Prostate gland (tissue), 2 donors: Measurements from ENCODE around the gene ARHGEF17. TPM values are rescaled to one million over a fixed set of nuclear protein-coding genes. Genes with fewer than 3 reads are reported as not detected.

Source experiments
- DNase-seq: peaks from one replicate; pipeline ENCODE4 v3.0.0-alpha.2; 2019; ENCODE audit warnings: low spot score
- H3K27ac ChIP-seq, 2 donors: fragments of 200-600 bp; sonication (generic); 2 replicates each; pipeline ENCODE4 v1.5.1; 2017 to 2019
- H3K27me3 ChIP-seq: fragments of 200-600 bp; sonication (generic); replicated peaks from 2 replicates; pipeline ENCODE4 v1.5.1; 2019; ENCODE audit not compliant: insufficient read depth
- H3K36me3 ChIP-seq, 2 donors: fragments of 200-600 bp; sonication (generic); 1 replicate in 1 of 2; 2 replicates in 1 of 2; pipeline versions ENCODE4 v1.5.1 to v1.8.1; 2017 to 2019
- H3K4me1 ChIP-seq: fragments of 200-600 bp; sonication (generic); replicated peaks from 2 replicates; pipeline ENCODE4 v1.5.1; 2019
- H3K4me3 ChIP-seq, 2 donors: fragments of 200-600 bp; sonication (generic); 2 replicates each; pipeline ENCODE4 v1.5.1; 2017 to 2019
- H3K9me3 ChIP-seq: fragments of 200-600 bp; sonication (generic); 2 replicates; pipeline ENCODE4 v1.5.1; 2017
- POLR2A ChIP-seq: fragments of 450-650 bp; IDR thresholded peaks from one replicate; pipeline ENCODE4 v1.6.1; 2016; ENCODE audit warnings: antibody characterized with exemption, mild to moderate bottlenecking
- POLR2AphosphoS5 ChIP-seq: sonication (generic); formaldehyde crosslinking; IDR thresholded peaks from one replicate; pipeline ENCODE4 v1.6.1; 2017; ENCODE audit warnings: antibody characterized with exemption
- WGBS: methylation state at CpG from one replicate; pipeline ENCODE4 v1.1.5; 2018; 5-methylcytosine and 5-hydroxymethylcytosine counted together
- intact Hi-C: fragments of 100-400 bp; cut with DNase I; formaldehyde crosslinking; loops from one replicate; pipeline ENCODE4 v1.14.2; 2022
- total RNA-seq, 2 donors: library from RNA; depleted of rRNA; stranded (reverse); fragments of >200 nt; gene quantifications; one replicate each; pipeline ENCODE4 v1.1.0, GENCODE V29; 2016
- TF ChIP-seq, protein P1 (sequence below), 4 experiments: fragments of 200-600 bp in 2 of 4; fragments of 450-650 bp in 2 of 4; sonication (generic) in 2 of 4; IDR thresholded peaks; 1 replicate in 3 of 4; 2 replicates in 1 of 4; pipeline ENCODE4 v1.5.1; 2016 to 2019; ENCODE audit warnings: antibody characterized with exemption in 4 of 4, mild to moderate bottlenecking in 2 of 4, moderate library complexity in 2 of 4

The ARHGEF17 gene
- total RNA-seq, 2 donors from 2014 or later = 34.0 to 66.9 TPM

GRCh38 chr11:73386016-73386415 lies 77.9 kb downstream of the ARHGEF17 start:
- 85% methylated on average over 8 of the region's 8 CpGs for WGBS
- Histone ChIP-seq H3K27ac (no peak overlapping the region), H3K9me3 (no peaks in the 10 kb centered on the region), H3K27me3 (no peaks in the 10 kb centered on the region), H3K4me1 (no peaks in the 10 kb centered on the region), H3K36me3 (no peaks in the 10 kb centered on the region), H3K4me3 (no peak overlapping the region)
- no peak for DNase-seq
- TF ChIP-seq, protein P1, sequence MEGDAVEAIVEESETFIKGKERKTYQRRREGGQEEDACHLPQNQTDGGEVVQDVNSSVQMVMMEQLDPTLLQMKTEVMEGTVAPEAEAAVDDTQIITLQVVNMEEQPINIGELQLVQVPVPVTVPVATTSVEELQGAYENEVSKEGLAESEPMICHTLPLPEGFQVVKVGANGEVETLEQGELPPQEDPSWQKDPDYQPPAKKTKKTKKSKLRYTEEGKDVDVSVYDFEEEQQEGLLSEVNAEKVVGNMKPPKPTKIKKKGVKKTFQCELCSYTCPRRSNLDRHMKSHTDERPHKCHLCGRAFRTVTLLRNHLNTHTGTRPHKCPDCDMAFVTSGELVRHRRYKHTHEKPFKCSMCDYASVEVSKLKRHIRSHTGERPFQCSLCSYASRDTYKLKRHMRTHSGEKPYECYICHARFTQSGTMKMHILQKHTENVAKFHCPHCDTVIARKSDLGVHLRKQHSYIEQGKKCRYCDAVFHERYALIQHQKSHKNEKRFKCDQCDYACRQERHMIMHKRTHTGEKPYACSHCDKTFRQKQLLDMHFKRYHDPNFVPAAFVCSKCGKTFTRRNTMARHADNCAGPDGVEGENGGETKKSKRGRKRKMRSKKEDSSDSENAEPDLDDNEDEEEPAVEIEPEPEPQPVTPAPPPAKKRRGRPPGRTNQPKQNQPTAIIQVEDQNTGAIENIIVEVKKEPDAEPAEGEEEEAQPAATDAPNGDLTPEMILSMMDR (IDR thresholded peaks at IDR 0.05) = no peak
- no peak for TF ChIP-seq POLR2A
- TF ChIP-seq POLR2AphosphoS5 = no peak
- intact Hi-C loops = no loop called here

GRCh38 chr11:73386546-73386945 lies 78.5 kb downstream of the ARHGEF17 start:
- H3K27me3 ChIP-seq = no peaks in the 10 kb centered on the region
- H3K4me1 ChIP-seq = no peaks in the 10 kb centered on the region
- no peak for DNase-seq
- H3K4me3 ChIP-seq = no peak overlapping the region
- intact Hi-C loops = no loop called here
- no peaks in the 10 kb centered on the region for H3K36me3 ChIP-seq
- H3K9me3 ChIP-seq = no peaks in the 10 kb centered on the region
- 89% methylated on average over 8 of the region's 8 CpGs for WGBS
- TF ChIP-seq, protein P1 (IDR thresholded peaks at IDR 0.05) = no peak
- TF ChIP-seq POLR2A (no peak), POLR2AphosphoS5 (no peak)
- no peak overlapping the region for H3K27ac ChIP-seq

GRCh38 chr11:73387594-73388264 lies 79.7 kb downstream of the ARHGEF17 start:
- no peak for DNase-seq
- H3K4me3 ChIP-seq = no peak overlapping the region
- WGBS = 85% methylated on average over 21 of the region's 21 CpGs
- TF ChIP-seq, protein P1 (IDR thresholded peaks at IDR 0.05) = no peak
- TF ChIP-seq POLR2AphosphoS5 (no peak), POLR2A (no peak)
- H3K4me1 ChIP-seq = no peaks in the 10 kb centered on the region
- H3K9me3 ChIP-seq = no peaks in the 10 kb centered on the region
- no peak overlapping the region for H3K27ac ChIP-seq
- intact Hi-C loops = no loop called here
- no peaks in the 10 kb centered on the region for H3K27me3 ChIP-seq
- H3K36me3 ChIP-seq = no peaks in the 10 kb centered on the region

GRCh38 chr11:73388265-73389133 lies 80.4 kb downstream of the ARHGEF17 start:
- H3K9me3 ChIP-seq = no peaks in the 10 kb centered on the region
- no peak for DNase-seq
- H3K27me3 ChIP-seq = no peaks in the 10 kb centered on the region
- H3K4me3 ChIP-seq = no peak overlapping the region
- intact Hi-C loops = no loop called here
- H3K4me1 ChIP-seq = no peaks in the 10 kb centered on the region
- TF ChIP-seq POLR2AphosphoS5 (no peak), POLR2A (no peak)
- TF ChIP-seq, protein P1 (IDR thresholded peaks at IDR 0.05) = no peak
- no peaks in the 10 kb centered on the region for H3K36me3 ChIP-seq
- WGBS = 74% methylated on average over 14 of the region's 23 CpGs
- H3K27ac ChIP-seq = no peak overlapping the region
